Hepatocyte (in vitro differentiated cells): ENCODE measurements around the gene ROBO1. TPM values are rescaled to one million over a fixed set of nuclear protein-coding genes. Genes with fewer than 3 reads are reported as not detected.
"Not testable (repeated sequence)": the region's sequence is repeated elsewhere in the genome, so short reads cannot be mapped to it uniquely, and the experiment has no call there.

Experiments
- DNase-seq: peaks from one replicate; pipeline ENCODE4 v3.0.0-alpha.2; 2016; ENCODE audit warnings: low spot score
- H2AFZ ChIP-seq: fragments of 200-600 bp; sonication (generic); 2 replicates; pipeline ENCODE4 v1.6.0; 2016; ENCODE audit warnings: antibody characterized with exemption, mild to moderate bottlenecking
- H3K27ac ChIP-seq: fragments of 200-600 bp; sonication (generic); 2 replicates; pipeline ENCODE4 v1.5.1; 2016; ENCODE audit warnings: mild to moderate bottlenecking
- H3K27me3 ChIP-seq: fragments of 200-600 bp; sonication (generic); 2 replicates; pipeline ENCODE4 v1.6.1; 2016
- H3K36me3 ChIP-seq: fragments of 200-600 bp; sonication (generic); replicated peaks from 2 replicates; pipeline ENCODE4 v1.5.1; 2016; ENCODE audit warnings: low read depth; ENCODE audit not compliant: insufficient read depth
- H3K4me1 ChIP-seq: fragments of 200-600 bp; sonication (generic); 2 replicates; pipeline ENCODE4 v1.5.1; 2016; ENCODE audit warnings: mild to moderate bottlenecking, moderate library complexity; ENCODE audit not compliant: insufficient read depth
- H3K4me2 ChIP-seq: fragments of 200-600 bp; sonication (generic); 2 replicates; pipeline ENCODE4 v1.6.0; 2016
- H3K4me3 ChIP-seq: fragments of 200-600 bp; sonication (generic); 2 replicates; pipeline ENCODE4 v1.5.1; 2016; ENCODE audit warnings: mild to moderate bottlenecking
- H3K79me2 ChIP-seq: fragments of 200-600 bp; sonication (generic); 2 replicates; pipeline ENCODE4 v1.6.0; 2017; ENCODE audit warnings: mild to moderate bottlenecking
- H3K9me2 ChIP-seq: fragments of 200-600 bp; sonication (generic); replicated peaks from 2 replicates; pipeline ENCODE4 v1.6.0; 2017; ENCODE audit warnings: mild to moderate bottlenecking; ENCODE audit not compliant: insufficient read depth
- H3K9me3 ChIP-seq: fragments of 200-600 bp; sonication (generic); 2 replicates; pipeline ENCODE4 v1.5.1; 2016; ENCODE audit warnings: low read depth, mild to moderate bottlenecking
- H4K20me1 ChIP-seq: fragments of 200-600 bp; sonication (generic); 2 replicates; pipeline ENCODE4 v1.6.0; 2016; ENCODE audit warnings: mild to moderate bottlenecking; ENCODE audit not compliant: insufficient read depth, poor library complexity, severe bottlenecking
- EZH2 ChIP-seq: fragments of 200-600 bp; sonication (generic); IDR thresholded peaks from 2 replicates; pipeline ENCODE4 v1.6.1; 2016; ENCODE audit warnings: antibody characterized with exemption, mild to moderate bottlenecking, borderline replicate concordance
- EZH2phosphoT487 ChIP-seq: fragments of 200-600 bp; sonication (generic); IDR thresholded peaks from one replicate; pipeline ENCODE4 v1.6.1; 2018; ENCODE audit warnings: antibody characterized with exemption, mild to moderate bottlenecking, low read depth, moderate library complexity; ENCODE audit not compliant: unreplicated experiment, severe bottlenecking
- WGBS: methylation state at CpG from one replicate; pipeline ENCODE4 v1.1.6; 2016; ENCODE audit warnings: low lambda C conversion rate; ENCODE audit errors: missing lambda C conversion rate; 5-methylcytosine and 5-hydroxymethylcytosine counted together
- polyA plus RNA-seq: library from polyadenylated mRNA; unstranded; fragments of >200 nt; fragmentation: Nextera tagmentation; extraction: Ambion mirVana; gene quantifications from 2 replicates; pipeline ENCODE4 v1.2.1, GENCODE V29; 2016
- total RNA-seq: library from RNA; depleted of rRNA; stranded (reverse); fragments of >200 nt; gene quantifications from 2 replicates; pipeline ENCODE4 v1.2.3, GENCODE V29; 2014
- TF ChIP-seq, protein P1 (sequence below): fragments of 200-600 bp; sonication (generic); IDR thresholded peaks from 2 replicates; pipeline ENCODE4 v1.5.1; 2016; ENCODE audit warnings: antibody characterized with exemption, mild to moderate bottlenecking; ENCODE audit not compliant: poor library complexity

The ROBO1 gene
- total and polyA plus RNA-seq, 2 experiments from 2014 or later = 13.6 to 44.3 TPM

DNA sequence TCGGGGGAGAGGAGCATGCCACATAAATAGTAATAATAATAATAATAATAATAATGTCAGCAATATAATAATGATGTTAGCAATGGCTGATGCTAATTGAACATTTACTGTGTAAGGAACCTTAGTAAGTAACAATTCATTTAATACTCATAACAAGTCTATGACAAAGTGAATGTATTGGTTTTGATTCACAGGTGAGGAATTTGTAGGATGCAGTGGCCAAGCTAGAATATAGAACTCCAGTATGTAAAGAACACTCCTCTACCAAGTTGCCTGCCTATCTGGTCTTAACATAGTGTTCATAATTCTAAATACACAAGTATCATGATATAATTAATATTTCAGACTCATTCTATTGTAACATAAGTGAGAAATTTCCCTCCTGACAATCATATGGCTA, 1016.5 kb downstream of the ROBO1 start:
- Histone ChIP-seq H3K36me3 (no peaks in the 10 kb centered on the region), H2AFZ (no peak overlapping the region), H3K27ac (no peak overlapping the region), H3K79me2 (peaks cover 3% of the 10 kb centered on the region), H3K9me2 (no peaks in the 10 kb centered on the region), H3K4me2 (no peak overlapping the region), H3K4me3 (no peak overlapping the region), H3K27me3 (no peaks in the 10 kb centered on the region), H3K9me3 (no peaks in the 10 kb centered on the region), H3K4me1 (no peaks in the 10 kb centered on the region), H4K20me1 (no peaks in the 10 kb centered on the region)
- 95% methylated on average over 1 of the region's 1 CpG for WGBS
- no peak for DNase-seq
- TF ChIP-seq EZH2phosphoT487 (no peak), EZH2 (no peak)
- TF ChIP-seq, protein P1, sequence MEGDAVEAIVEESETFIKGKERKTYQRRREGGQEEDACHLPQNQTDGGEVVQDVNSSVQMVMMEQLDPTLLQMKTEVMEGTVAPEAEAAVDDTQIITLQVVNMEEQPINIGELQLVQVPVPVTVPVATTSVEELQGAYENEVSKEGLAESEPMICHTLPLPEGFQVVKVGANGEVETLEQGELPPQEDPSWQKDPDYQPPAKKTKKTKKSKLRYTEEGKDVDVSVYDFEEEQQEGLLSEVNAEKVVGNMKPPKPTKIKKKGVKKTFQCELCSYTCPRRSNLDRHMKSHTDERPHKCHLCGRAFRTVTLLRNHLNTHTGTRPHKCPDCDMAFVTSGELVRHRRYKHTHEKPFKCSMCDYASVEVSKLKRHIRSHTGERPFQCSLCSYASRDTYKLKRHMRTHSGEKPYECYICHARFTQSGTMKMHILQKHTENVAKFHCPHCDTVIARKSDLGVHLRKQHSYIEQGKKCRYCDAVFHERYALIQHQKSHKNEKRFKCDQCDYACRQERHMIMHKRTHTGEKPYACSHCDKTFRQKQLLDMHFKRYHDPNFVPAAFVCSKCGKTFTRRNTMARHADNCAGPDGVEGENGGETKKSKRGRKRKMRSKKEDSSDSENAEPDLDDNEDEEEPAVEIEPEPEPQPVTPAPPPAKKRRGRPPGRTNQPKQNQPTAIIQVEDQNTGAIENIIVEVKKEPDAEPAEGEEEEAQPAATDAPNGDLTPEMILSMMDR = no peak

DNA sequence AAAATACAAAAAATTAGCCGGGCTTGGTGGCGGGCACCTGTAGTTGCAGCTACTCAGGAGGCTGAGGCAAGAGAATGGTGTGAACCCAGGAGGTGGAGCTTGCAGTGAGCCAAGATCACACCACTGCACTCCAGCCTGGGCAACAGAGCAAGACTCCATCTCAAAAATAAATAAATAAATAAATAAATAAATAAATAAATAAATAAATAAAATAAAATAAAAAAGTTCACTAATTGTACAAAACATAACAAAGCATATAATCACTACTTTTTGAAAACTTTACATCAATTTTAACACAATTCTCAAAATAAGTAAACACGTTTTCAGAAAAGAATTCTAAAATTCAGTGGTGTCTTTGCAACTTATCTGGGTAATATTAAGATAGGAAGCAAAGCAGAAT, 1017.5 kb downstream of the ROBO1 start:
- not testable (repeated sequence) for H3K36me3 ChIP-seq, H3K4me1 ChIP-seq, H3K27ac ChIP-seq, H2AFZ ChIP-seq, H3K4me2 ChIP-seq, H3K79me2 ChIP-seq, H4K20me1 ChIP-seq, H3K9me3 ChIP-seq, DNase-seq, H3K4me3 ChIP-seq, H3K27me3 ChIP-seq, H3K9me2 ChIP-seq
- over 99% methylated on average over 3 of the region's 3 CpGs for WGBS

DNA sequence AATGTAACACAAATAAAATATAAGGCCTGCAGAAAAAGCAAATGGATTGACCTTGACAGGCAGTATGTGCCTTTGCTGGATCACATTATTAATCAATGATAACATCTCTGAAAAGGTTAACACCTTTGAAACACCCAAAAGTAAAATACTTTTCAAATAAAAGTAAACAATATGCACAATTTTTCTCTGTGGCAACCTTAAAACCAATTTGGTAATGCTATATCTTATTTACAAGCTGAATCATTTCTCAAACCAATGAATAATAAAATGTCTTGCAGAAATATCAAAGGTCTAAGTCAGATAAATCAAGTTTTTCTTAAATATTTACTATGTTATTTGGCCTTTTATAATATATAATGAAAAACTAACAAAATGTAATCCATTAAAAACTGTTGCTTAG, 1018.7 kb downstream of the ROBO1 start:
- DNase-seq = no peak
- no peaks in the 10 kb centered on the region for H3K9me2 ChIP-seq
- no peaks in the 10 kb centered on the region for H3K9me3 ChIP-seq
- H3K79me2 ChIP-seq = no peaks in the 10 kb centered on the region
- H3K4me3 ChIP-seq = no peak overlapping the region
- no peak overlapping the region for H2AFZ ChIP-seq
- no peaks in the 10 kb centered on the region for H3K4me1 ChIP-seq
- TF ChIP-seq EZH2phosphoT487 (no peak), EZH2 (no peak)
- TF ChIP-seq, protein P1 = no peak
- H3K36me3 ChIP-seq = no peaks in the 10 kb centered on the region
- no peak overlapping the region for H3K4me2 ChIP-seq
- no peaks in the 10 kb centered on the region for H3K27me3 ChIP-seq
- H3K27ac ChIP-seq = no peak overlapping the region
- no peaks in the 10 kb centered on the region for H4K20me1 ChIP-seq

DNA sequence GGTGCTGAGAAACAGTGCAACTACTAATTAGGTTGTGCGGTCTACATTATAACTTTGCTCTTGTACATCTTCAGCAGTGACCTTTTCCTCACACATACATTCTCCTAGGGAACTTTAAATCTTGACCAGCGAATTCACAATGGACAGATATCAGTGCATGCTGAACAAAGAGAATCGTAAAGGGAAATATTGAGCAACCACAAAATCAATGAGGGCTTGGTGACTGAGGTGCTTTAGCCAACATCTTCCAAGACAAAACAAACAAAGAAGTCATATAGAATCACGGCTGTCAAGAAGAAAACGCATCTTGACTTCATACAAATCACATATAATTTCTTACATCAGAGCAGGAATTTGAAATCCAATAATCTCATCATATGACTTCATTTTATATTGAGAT, 1022.0 kb downstream of the ROBO1 start:
- WGBS = 78% methylated on average over 5 of the region's 5 CpGs
- H3K27me3 ChIP-seq = no peaks in the 10 kb centered on the region
- H3K4me1 ChIP-seq = no peaks in the 10 kb centered on the region
- H3K36me3 ChIP-seq = no peaks in the 10 kb centered on the region
- H3K9me2 ChIP-seq = no peaks in the 10 kb centered on the region
- no peak for DNase-seq
- no peak overlapping the region for H3K27ac ChIP-seq
- no peak overlapping the region for H3K4me3 ChIP-seq
- H3K4me2 ChIP-seq = no peak overlapping the region
- H3K9me3 ChIP-seq = no peaks in the 10 kb centered on the region
- H4K20me1 ChIP-seq = no peaks in the 10 kb centered on the region
- H3K79me2 ChIP-seq = no peaks in the 10 kb centered on the region
- no peak overlapping the region for H2AFZ ChIP-seq
- TF ChIP-seq, protein P1 = no peak
- TF ChIP-seq EZH2phosphoT487 (no peak), EZH2 (no peak)
